Measurements from ENCODE around the gene FGA. TPM values are rescaled to one million over a fixed set of nuclear protein-coding genes. Genes with fewer than 3 reads are reported as not detected.

Gene FGA
- total and polyA plus RNA-seq, 2 of the 8 experiments (the other 6 are each of a cell fraction or from before 2014, with no cell fraction given), result not detected

GRCh38 chr4:154562697-154563254 is 27.8 kb downstream of the FGA start, which contains the start of gene FGB:
Gene FGB, plus strand, starts transcription at chr4:154563011. Its CDS starts 8 bp downstream, at chr4:154563019.
- no peak within 1 kb of the TSS for H3K4me2 ChIP-seq (ENCODE audit: insufficient read depth in 1 of 2, low read depth in 2 of 2, low read length in 2 of 2)
- ChIA-PET POLR2A (ENCODE audit: partially characterized antibody) (no interaction called here), CTCF (ENCODE audit: partially characterized antibody) (interaction anchor here (0.5 to 2.3 kb wide), 8 partner anchors 9 to 346 kb away, joined by 3 to 14 read pairs (median 4); no protein-coding TSS in a partner anchor)
- H3K23me2 ChIP-seq (ENCODE audit: low read depth, low read length), result no peaks in the 10 kb centered on the region
- no peak within 1 kb of the TSS for H3K56ac ChIP-seq (replicated peaks; ENCODE audit: insufficient read length, low read depth, low read length)
- no peaks in the 10 kb centered on the region for H3K79me1 ChIP-seq (ENCODE audit: low read depth, low read length)
- no peaks in the 10 kb centered on the region for H3K79me2 ChIP-seq (ENCODE audit: control insufficient read depth in 1 of 2, insufficient read depth in 2 of 2, low read length in 2 of 2)
- no peak within 1 kb of the TSS for H3K4ac ChIP-seq (replicated peaks; ENCODE audit: insufficient read length, low read depth, low read length)
- H3K23ac ChIP-seq (ENCODE audit: insufficient read length), result no peak within 1 kb of the TSS
- H3K14ac ChIP-seq (ENCODE audit: insufficient read length), result no peak within 1 kb of the TSS
- H3K4me3 ChIP-seq (ENCODE audit: extremely low read depth in 1 of 4, insufficient read depth in 2 of 4, low read depth in 3 of 4, low read length in 4 of 4), result no peak within 1 kb of the TSS
- no peak within 1 kb of the TSS for H2BK15ac ChIP-seq (ENCODE audit: low read length)
- H2BK120ac ChIP-seq (replicated peaks; ENCODE audit: low read depth, low read length), result no peak within 1 kb of the TSS
- no peaks in the 10 kb centered on the region for H3K4me1 ChIP-seq (replicated peaks in 1 of 4; ENCODE audit: control insufficient read depth in 3 of 4, insufficient read depth in 4 of 4, low read length in 3 of 4)
- H3K18ac ChIP-seq (ENCODE audit: extremely low read depth, low read length), result no peak within 1 kb of the TSS
- no peaks in the 10 kb centered on the region for H4K20me1 ChIP-seq (replicated peaks in 1 of 2; ENCODE audit: control insufficient read depth in 1 of 2, insufficient read depth in 2 of 2, low read length in 2 of 2)
- no peak within 1 kb of the TSS for H2AFZ ChIP-seq (ENCODE audit: low read length)
- no peak within 1 kb of the TSS for H2BK5ac ChIP-seq (ENCODE audit: low read depth, low read length)
- no peak within 1 kb of the TSS for H4K8ac ChIP-seq (ENCODE audit: extremely low read depth, insufficient read depth, low read length)
- H2BK20ac ChIP-seq (ENCODE audit: low read length), result no peak within 1 kb of the TSS
- DNase-seq (ENCODE audit: low read depth in 1 of 2, low spot score in 2 of 2) (no peak), FAIRE-seq (no peak)
- no peaks in the 10 kb centered on the region for H3K27me3 ChIP-seq (replicated peaks in 1 of 4; ENCODE audit: control insufficient read depth in 3 of 4, extremely low read depth in 1 of 4, insufficient read depth in 3 of 4, low read length in 3 of 4)
- H3K9me3 ChIP-seq (ENCODE audit: insufficient read depth in 2 of 2, low read depth in 1 of 2, low read length in 1 of 2), result no peaks in the 10 kb centered on the region
- no peak within 1 kb of the TSS for H3K27ac ChIP-seq (ENCODE audit: low read depth, low read length)
- no peak within 1 kb of the TSS for H4K5ac ChIP-seq (ENCODE audit: insufficient read length, low read depth, low read length)
- WGBS, 2 experiments (ENCODE audit: extremely low coverage in 1 of 2, insufficient coverage in 1 of 2, insufficient read length in 1 of 2, insufficient replicate concordance in 2 of 2, low coverage in 1 of 2, low lambda C conversion rate in 2 of 2, missing lambda C conversion rate in 1 of 2), result 83% methylated on average over 2 of the region's 2 CpGs; no CpG with 5 or more reads in 1 of the 2 experiments
- TF ChIP-seq TEAD4 (IDR thresholded peaks at IDR 0.05; ENCODE audit: low read depth, low read length) (no peak), CHD1 (IDR thresholded peaks at IDR 0.05; ENCODE audit: low read depth, low read length) (no peak), NRF1 (IDR thresholded peaks at IDR 0.05; ENCODE audit: low read depth, low read length) (no peak), CREB1 (IDR thresholded peaks at IDR 0.05) (no peak)
- H2AK5ac ChIP-seq (ENCODE audit: low read depth, low read length), result no peak within 1 kb of the TSS
- H3K9ac ChIP-seq (replicated peaks in 1 of 4; ENCODE audit: extremely low read depth in 1 of 4, low read depth in 3 of 4, low read length in 3 of 4), result no peak within 1 kb of the TSS
- H3K36me3 ChIP-seq (ENCODE audit: control insufficient read depth in 2 of 4, insufficient read depth in 4 of 4, low read length in 3 of 4), result no peaks in the 10 kb centered on the region
- no peak within 1 kb of the TSS for H2BK12ac ChIP-seq (ENCODE audit: low read depth, low read length)
- no peak within 1 kb of the TSS for H4K91ac ChIP-seq (replicated peaks; ENCODE audit: insufficient read length, low read length)

Data from H1 (cell line).